OCI-LY3 (cell line): ENCODE data around the gene IMPDH2.

Experiments
- CTCF ChIP-seq: fragments of 200-600, 300-600 bp; sonication (generic); IDR thresholded peaks from 2 replicates; pipeline ENCODE4 v1.5.1; 2014; ENCODE audit warnings: antibody characterized with exemption, low read length, low read depth
- EZH2phosphoT487 ChIP-seq: fragments of 200-600 bp; shearing (Covaris generic); IDR thresholded peaks from 2 replicates; pipeline ENCODE4 v1.6.1; 2018; ENCODE audit warnings: antibody characterized with exemption, mixed run types, low read depth

- TF ChIP-seq CTCF = no peak
- no peak for TF ChIP-seq EZH2phosphoT487
These were observed 6.5 kb downstream of the IMPDH2 start for GRCh38 chr3:49022688-49023171.
